CD14-positive monocyte (primary cell): Measurements from ENCODE around the gene C9. TPM values are rescaled to one million over a fixed set of nuclear protein-coding genes. Genes with fewer than 3 reads are reported as not detected.
"Not testable (repeated sequence)": the region's sequence is repeated elsewhere in the genome, so short reads cannot be mapped to it uniquely, and the experiment has no call there.

ENCODE experiments used
- DNase-seq, 3 donors: peaks; one replicate each; pipeline ENCODE4 v3.0.0-alpha.2; 2011 to 2022
- H2AFZ ChIP-seq: 2 replicates; pipeline ENCODE4 v1.6.0; 2012; ENCODE audit warnings: mild to moderate bottlenecking, low read depth, low read length, inconsistent platforms; ENCODE audit not compliant: insufficient read depth, poor library complexity, severe bottlenecking
- H3K27ac ChIP-seq, 2 donors: 1 replicate in 1 of 2; 2 replicates in 1 of 2; pipeline ENCODE4 v1.5.1; 2012 to 2013; ENCODE audit warnings: low read length in 2 of 2, control low read depth in 1 of 2, inconsistent platforms in 1 of 2, low read depth in 1 of 2, mild to moderate bottlenecking in 1 of 2
- H3K27me3 ChIP-seq, 2 donors: one replicate each; pipeline versions ENCODE4 v1.6.0 to v1.6.1; 2011 to 2013; ENCODE audit warnings: low read length in 2 of 2; ENCODE audit not compliant: control insufficient read depth in 2 of 2, insufficient read depth in 2 of 2
- H3K36me3 ChIP-seq, 2 donors: replicated peaks in 1 of 2; 1 replicate in 1 of 2; 2 replicates in 1 of 2; pipeline versions ENCODE4 v1.5.1 to v1.6.1; 2012 to 2013; ENCODE audit warnings: low read length in 2 of 2, control low read depth in 1 of 2, inconsistent platforms in 1 of 2, mild to moderate bottlenecking in 1 of 2; ENCODE audit not compliant: insufficient read depth in 2 of 2, control insufficient read depth in 1 of 2
- H3K4me1 ChIP-seq, 2 donors: 1 replicate in 1 of 2; 2 replicates in 1 of 2; pipeline versions ENCODE4 v1.5.1 to v1.6.1; 2012 to 2013; ENCODE audit warnings: low read length in 2 of 2, control low read depth in 1 of 2, inconsistent platforms in 1 of 2, mild to moderate bottlenecking in 1 of 2, moderate library complexity in 1 of 2; ENCODE audit not compliant: insufficient read depth in 2 of 2, control insufficient read depth in 1 of 2
- H3K4me2 ChIP-seq: replicated peaks from 2 replicates; pipeline ENCODE3; 2012; ENCODE audit warnings: low read length, moderate library complexity, mild to moderate bottlenecking; ENCODE audit not compliant: poor library complexity, severe bottlenecking; ENCODE audit errors: extremely low read depth
- H3K4me3 ChIP-seq, 3 experiments: fragments of 200-600 bp in 1 of 3; sonication (generic) in 1 of 3; replicated peaks in 1 of 3; 1 replicate in 2 of 3; 2 replicates in 1 of 3; pipeline ENCODE4 v1.5.1; 2011 to 2013; ENCODE audit warnings: low read length in 3 of 3, mild to moderate bottlenecking in 3 of 3, control low read depth in 2 of 3, low read depth in 2 of 3, inconsistent platforms in 1 of 3, moderate library complexity in 1 of 3
- H3K79me2 ChIP-seq: 2 replicates; pipeline ENCODE4 v1.6.0; 2012; ENCODE audit warnings: mild to moderate bottlenecking, control low read depth, inconsistent platforms, low read length, moderate library complexity; ENCODE audit not compliant: insufficient read depth
- H3K9ac ChIP-seq: 2 replicates; pipeline ENCODE4 v1.6.0; 2017; ENCODE audit warnings: low read length, mild to moderate bottlenecking; ENCODE audit not compliant: insufficient read depth, poor library complexity, severe bottlenecking
- H3K9me3 ChIP-seq, 2 donors: replicated peaks in 1 of 2; 1 replicate in 1 of 2; 2 replicates in 1 of 2; pipeline versions ENCODE4 v1.5.1 to v1.6.1; 2012 to 2013; ENCODE audit warnings: low read length in 2 of 2, control low read depth in 1 of 2; ENCODE audit not compliant: control insufficient read depth in 1 of 2, insufficient read depth in 1 of 2
- H4K20me1 ChIP-seq: 2 replicates; pipeline ENCODE4 v1.6.0; 2012; ENCODE audit warnings: mild to moderate bottlenecking, low read length, control low read depth, moderate library complexity; ENCODE audit not compliant: insufficient read depth
- H3K27ac Mint-ChIP-seq, 7 donors: one replicate each; pipeline ENCODE4 v1.8.0; 2020; ENCODE audit warnings: mild to moderate bottlenecking in 7 of 7, mixed read lengths in 7 of 7, moderate library complexity in 6 of 7, inconsistent platforms in 2 of 7
- H3K27me3 Mint-ChIP-seq, 3 donors: one replicate each; pipeline ENCODE4 v1.8.0; 2021 to 2022; ENCODE audit warnings: low read depth in 3 of 3, mild to moderate bottlenecking in 3 of 3, mixed read lengths in 3 of 3, moderate library complexity in 3 of 3, inconsistent platforms in 1 of 3
- H3K36me3 Mint-ChIP-seq, 2 donors: one replicate each; pipeline ENCODE4 v1.8.0; 2020; ENCODE audit warnings: mixed read lengths in 2 of 2, inconsistent platforms in 1 of 2, mild to moderate bottlenecking in 1 of 2
- H3K4me1 Mint-ChIP-seq: one replicate; pipeline ENCODE4 v1.8.0; 2020; ENCODE audit warnings: mild to moderate bottlenecking, mixed read lengths
- H3K4me3 Mint-ChIP-seq, 2 donors: one replicate each; pipeline ENCODE4 v1.8.0; 2020; ENCODE audit warnings: mild to moderate bottlenecking in 2 of 2, mixed read lengths in 2 of 2, moderate library complexity in 1 of 2
- H3K9me3 Mint-ChIP-seq, 7 donors: one replicate each; pipeline ENCODE4 v1.8.0; 2020 to 2022; ENCODE audit warnings: mixed read lengths in 7 of 7, mild to moderate bottlenecking in 6 of 7, moderate library complexity in 6 of 7, inconsistent platforms in 2 of 7
- WGBS: methylation state at CpG from one replicate; pipeline ENCODE4 v1.1.5; 2013; ENCODE audit warnings: missing lambda C conversion rate; ENCODE audit not compliant: insufficient coverage; 5-methylcytosine and 5-hydroxymethylcytosine counted together
- intact Hi-C, 2 donors: fragments of 100-400 bp; cut with micrococcal nuclease; formaldehyde crosslinking; loops; one replicate each; pipeline versions ENCODE4 v1.15.0 to v1.15.1; 2023
- polyA plus RNA-seq, 3 donors: library from polyadenylated mRNA; depleted of rRNA in 1 of 3; unstranded in 2 of 3; stranded (reverse) in 1 of 3; fragments of 300-500 nt in 2 of 3; fragments of >200 nt in 1 of 3; fragmentation: Illumina TruSeq in 2 of 3; gene quantifications; 1 replicate in 2 of 3; 2 replicates in 1 of 3; pipeline ENCODE4 v1.2.3, GENCODE V29; 2012 to 2021
- TF ChIP-seq, protein P1 (sequence below): fragments of 200-600 bp; IDR thresholded peaks from one replicate; pipeline ENCODE4 v1.8.0; 2022; ENCODE audit warnings: antibody characterized with exemption, mild to moderate bottlenecking

The C9 gene
- polyA plus RNA-seq, 3 donors = not detected

- Histone ChIP-seq H3K4me3 (no peak overlapping the region), H3K79me2 (no peaks in the 10 kb centered on the region), H3K36me3 (no peaks in the 10 kb centered on the region), H3K4me1 (peaks cover 4 to 11% of the 10 kb centered on the region in 2 donors), H2AFZ (peak overlapping the region; percentile 24), H3K9me3 (no peaks in the 10 kb centered on the region), H3K27me3 (no peaks in the 10 kb centered on the region), H3K4me2 (peak overlapping the region; percentile 10), H4K20me1 (no peaks in the 10 kb centered on the region), H3K9ac (no peak overlapping the region), H3K27ac (no peak overlapping the region)
- DNase-seq = peak; percentile 68 to 83 (median 77)
- Mint-ChIP-seq H3K27ac (peak overlapping the region in 4 of 7 donors; percentile 57 to 74 (median 66)), H3K36me3 (no peaks in the 10 kb centered on the region), H3K9me3 (peaks cover 7 to 19% (median 11%) of the 10 kb centered on the region in 7 donors), H3K27me3 (no peaks in the 10 kb centered on the region), H3K4me3 (peak overlapping the region in 1 of 2 donors; percentile 19), H3K4me1 (peaks cover 16% of the 10 kb centered on the region)
- intact Hi-C loops = loop anchor here (2.0 to 10.0 kb wide), 4 partner anchors 65 to 139 kb away; partner anchors contain the start of gene FYB1 (in 2 of the 2)
- TF ChIP-seq, protein P1, sequence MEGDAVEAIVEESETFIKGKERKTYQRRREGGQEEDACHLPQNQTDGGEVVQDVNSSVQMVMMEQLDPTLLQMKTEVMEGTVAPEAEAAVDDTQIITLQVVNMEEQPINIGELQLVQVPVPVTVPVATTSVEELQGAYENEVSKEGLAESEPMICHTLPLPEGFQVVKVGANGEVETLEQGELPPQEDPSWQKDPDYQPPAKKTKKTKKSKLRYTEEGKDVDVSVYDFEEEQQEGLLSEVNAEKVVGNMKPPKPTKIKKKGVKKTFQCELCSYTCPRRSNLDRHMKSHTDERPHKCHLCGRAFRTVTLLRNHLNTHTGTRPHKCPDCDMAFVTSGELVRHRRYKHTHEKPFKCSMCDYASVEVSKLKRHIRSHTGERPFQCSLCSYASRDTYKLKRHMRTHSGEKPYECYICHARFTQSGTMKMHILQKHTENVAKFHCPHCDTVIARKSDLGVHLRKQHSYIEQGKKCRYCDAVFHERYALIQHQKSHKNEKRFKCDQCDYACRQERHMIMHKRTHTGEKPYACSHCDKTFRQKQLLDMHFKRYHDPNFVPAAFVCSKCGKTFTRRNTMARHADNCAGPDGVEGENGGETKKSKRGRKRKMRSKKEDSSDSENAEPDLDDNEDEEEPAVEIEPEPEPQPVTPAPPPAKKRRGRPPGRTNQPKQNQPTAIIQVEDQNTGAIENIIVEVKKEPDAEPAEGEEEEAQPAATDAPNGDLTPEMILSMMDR = peak; percentile 86
- no CpG with 5 or more reads among the region's 3 CpGs for WGBS
Observed at GRCh38 chr5:39283231-39283818, 81.0 kb downstream of the C9 start.

GRCh38 chr5:39282561-39282960, 81.7 kb downstream of the C9 start:
- Histone ChIP-seq H3K4me1 (peaks cover 4 to 11% of the 10 kb centered on the region in 2 donors), H3K4me2 (no peak overlapping the region), H3K36me3 (no peaks in the 10 kb centered on the region), H3K4me3 (no peak overlapping the region), H3K27ac (no peak overlapping the region), H3K27me3 (no peaks in the 10 kb centered on the region), H3K9me3 (no peaks in the 10 kb centered on the region), H3K79me2 (no peaks in the 10 kb centered on the region), H3K9ac (no peak overlapping the region), H4K20me1 (no peaks in the 10 kb centered on the region), H2AFZ (no peak overlapping the region)
- intact Hi-C loops = loop anchor here (2.0 to 10.0 kb wide), 4 partner anchors 64 to 138 kb away; partner anchors contain the start of gene FYB1 (in 2 of the 2)
- Mint-ChIP-seq H3K27me3 (no peaks in the 10 kb centered on the region), H3K9me3 (peaks cover 7 to 19% (median 11%) of the 10 kb centered on the region in 7 donors), H3K27ac (no peak overlapping the region), H3K36me3 (no peaks in the 10 kb centered on the region), H3K4me1 (peaks cover 16% of the 10 kb centered on the region), H3K4me3 (no peak overlapping the region)
- TF ChIP-seq, protein P1 = no peak
- no peak for DNase-seq
- no CpG with 5 or more reads among the region's 1 CpG for WGBS

DNA sequence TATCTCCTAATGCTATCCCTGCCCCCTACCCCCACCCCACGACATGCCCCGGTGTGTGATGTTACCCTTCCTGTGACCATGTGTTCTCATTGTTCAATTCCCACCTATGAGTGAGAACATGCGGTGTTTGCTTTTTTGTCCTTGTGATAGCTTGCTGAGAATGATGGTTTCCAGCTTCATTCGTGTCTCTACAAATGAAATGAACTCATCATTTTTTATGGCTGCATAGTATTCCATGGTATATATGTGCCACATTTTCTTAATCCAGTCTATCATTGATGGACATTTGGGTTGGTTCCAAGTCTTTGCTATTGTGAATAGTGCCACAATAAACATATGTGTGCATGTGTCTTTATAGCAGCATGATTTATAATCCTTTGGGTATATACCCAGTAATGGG, 88.4 kb downstream of the C9 start:
- H3K4me2 ChIP-seq, H3K36me3 Mint-ChIP-seq, DNase-seq, H3K4me3 Mint-ChIP-seq, H2AFZ ChIP-seq, H3K9ac ChIP-seq, H3K36me3 ChIP-seq, H3K4me3 ChIP-seq, H3K27me3 Mint-ChIP-seq, H3K9me3 ChIP-seq, H3K27me3 ChIP-seq, H4K20me1 ChIP-seq: not testable (repeated sequence)
- peak overlapping the region in 5 of 7 donors; percentile 63 to 99 (median 94) for H3K27ac Mint-ChIP-seq
- no CpG with 5 or more reads among the region's 4 CpGs for WGBS
- intact Hi-C loops = loop anchor here in 1 of 2 donors (10.0 kb wide), 1 partner anchor 201 kb away; the partner anchor contains the start of gene RICTOR
- peaks cover 12% of the 10 kb centered on the region for H3K79me2 ChIP-seq
- peak overlapping the region in 1 of 2 donors; percentile 84 for H3K27ac ChIP-seq
- peaks cover 50% of the 10 kb centered on the region for H3K4me1 Mint-ChIP-seq
- H3K9me3 Mint-ChIP-seq = peaks cover 5 to 17% (median 11%) of the 10 kb centered on the region in 7 donors
- H3K4me1 ChIP-seq = peaks cover 41 to 50% of the 10 kb centered on the region in 2 donors
